ENCODE results near the gene PPP6R2. TPM values are rescaled to one million over a fixed set of nuclear protein-coding genes. Genes with fewer than 3 reads are reported as not detected.

Gene PPP6R2
- total RNA-seq, 1 donor from 2014 or later, result 49.3 TPM

DNA sequence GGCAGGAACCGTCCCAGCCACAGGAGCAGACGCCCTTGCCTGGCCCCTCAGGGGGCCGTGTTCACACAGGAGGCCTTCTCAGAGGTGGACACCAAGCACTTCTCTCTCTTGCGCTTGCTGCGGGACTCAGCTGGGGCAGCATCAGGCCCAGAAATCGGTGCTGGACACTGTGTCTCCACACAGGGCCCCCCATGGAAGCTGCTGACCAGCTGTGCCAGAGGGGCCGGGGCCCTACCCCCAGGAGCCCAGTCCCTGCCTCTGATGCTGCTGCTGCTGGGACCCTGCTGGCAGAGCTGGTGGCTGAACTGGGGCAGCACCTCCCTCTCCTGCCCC lies 39.6 kb upstream of the PPP6R2 start:
- DNase-seq (ENCODE audit: low read depth), result no peak
- TF ChIP-seq, protein P1, sequence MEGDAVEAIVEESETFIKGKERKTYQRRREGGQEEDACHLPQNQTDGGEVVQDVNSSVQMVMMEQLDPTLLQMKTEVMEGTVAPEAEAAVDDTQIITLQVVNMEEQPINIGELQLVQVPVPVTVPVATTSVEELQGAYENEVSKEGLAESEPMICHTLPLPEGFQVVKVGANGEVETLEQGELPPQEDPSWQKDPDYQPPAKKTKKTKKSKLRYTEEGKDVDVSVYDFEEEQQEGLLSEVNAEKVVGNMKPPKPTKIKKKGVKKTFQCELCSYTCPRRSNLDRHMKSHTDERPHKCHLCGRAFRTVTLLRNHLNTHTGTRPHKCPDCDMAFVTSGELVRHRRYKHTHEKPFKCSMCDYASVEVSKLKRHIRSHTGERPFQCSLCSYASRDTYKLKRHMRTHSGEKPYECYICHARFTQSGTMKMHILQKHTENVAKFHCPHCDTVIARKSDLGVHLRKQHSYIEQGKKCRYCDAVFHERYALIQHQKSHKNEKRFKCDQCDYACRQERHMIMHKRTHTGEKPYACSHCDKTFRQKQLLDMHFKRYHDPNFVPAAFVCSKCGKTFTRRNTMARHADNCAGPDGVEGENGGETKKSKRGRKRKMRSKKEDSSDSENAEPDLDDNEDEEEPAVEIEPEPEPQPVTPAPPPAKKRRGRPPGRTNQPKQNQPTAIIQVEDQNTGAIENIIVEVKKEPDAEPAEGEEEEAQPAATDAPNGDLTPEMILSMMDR (conservative IDR thresholded peaks at IDR 0.05; ENCODE audit: low read depth, low read length), result no peak
- H3K4me3 ChIP-seq (ENCODE audit: low read depth, low read length), result peak overlapping the region; percentile 14

DNA sequence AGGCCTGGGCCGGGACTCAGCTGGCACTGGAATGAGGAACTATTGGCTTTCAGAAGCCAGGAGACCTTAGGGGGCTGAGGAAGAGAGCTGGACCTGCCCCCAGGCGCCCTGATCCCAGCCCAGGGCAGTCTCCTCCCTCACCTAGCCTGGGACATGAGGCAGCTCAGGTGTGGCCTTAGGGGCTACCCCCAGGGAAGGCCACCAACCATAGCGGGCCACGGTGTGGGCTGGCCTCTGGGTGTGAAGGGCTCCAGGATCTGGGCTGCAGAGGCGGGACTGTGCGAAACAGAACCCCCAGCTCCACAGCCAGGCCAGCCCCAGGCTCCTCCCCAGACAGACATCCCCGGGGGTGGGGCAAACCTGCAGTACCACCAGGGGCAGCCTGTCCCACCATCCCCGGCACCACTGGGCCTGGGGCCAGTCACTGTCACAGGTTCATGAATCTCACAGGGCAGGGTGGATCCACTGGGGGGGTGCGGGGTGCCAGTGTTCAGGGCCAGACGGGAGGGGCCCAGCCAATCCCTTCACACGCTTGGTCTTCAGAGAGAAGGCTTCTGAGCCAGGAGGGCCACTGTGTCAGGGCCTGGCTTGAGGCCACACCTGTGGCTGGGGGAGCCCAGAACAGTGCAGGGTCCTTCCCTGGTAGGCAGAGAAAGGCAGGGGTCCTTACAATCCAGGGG lies 39.1 kb upstream of the PPP6R2 start:
- DNase-seq (ENCODE audit: low read depth), result no peak
- H3K4me3 ChIP-seq (ENCODE audit: low read depth, low read length), result peak overlapping the region; percentile 19
- TF ChIP-seq, protein P1 (conservative IDR thresholded peaks at IDR 0.05; ENCODE audit: low read depth, low read length), result no peak

DNA sequence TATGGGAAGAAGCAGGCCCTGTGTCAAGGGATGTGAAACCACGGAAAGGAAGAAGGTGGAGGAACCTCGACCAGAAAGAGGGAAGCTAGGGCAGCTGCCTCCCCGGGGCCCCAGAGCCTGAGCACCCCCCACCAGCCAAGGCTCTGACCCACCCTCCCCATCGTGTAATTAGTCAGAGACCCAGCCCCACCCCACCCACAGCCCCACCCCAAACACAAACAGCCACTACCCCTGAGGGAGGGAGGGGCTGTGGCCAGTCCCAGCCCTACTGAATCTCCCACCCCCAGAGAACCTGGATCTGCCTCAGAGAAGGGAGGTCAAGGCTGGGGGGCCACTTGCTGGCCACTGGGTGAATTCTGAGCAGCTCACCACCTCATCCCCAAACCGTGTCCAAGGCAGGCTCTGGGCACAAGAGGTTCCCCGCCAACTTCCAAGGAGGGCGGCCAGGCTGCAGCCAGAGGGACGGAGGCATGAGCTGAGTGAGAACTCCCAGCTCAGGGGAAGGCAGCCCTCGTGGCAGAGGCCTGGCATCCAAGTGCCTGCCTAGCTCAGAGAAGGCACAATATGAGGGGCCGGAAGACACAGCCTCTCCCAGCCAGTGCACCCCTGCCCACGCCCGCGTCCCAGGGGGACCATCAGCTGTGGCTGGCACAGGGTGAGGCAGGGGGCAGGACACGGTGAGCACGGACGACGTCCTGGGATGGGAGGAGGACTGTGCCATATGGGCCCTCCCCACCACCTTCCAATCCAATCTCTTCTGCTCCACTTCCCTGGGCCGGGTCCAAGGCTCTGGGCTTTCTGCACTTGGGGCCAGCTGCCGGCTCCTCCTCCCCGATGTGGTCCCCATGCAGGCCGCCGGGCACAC lies 38.4 kb upstream of the PPP6R2 start:
- TF ChIP-seq, protein P1 (conservative IDR thresholded peaks at IDR 0.05; ENCODE audit: low read depth, low read length), result no peak
- no peak for DNase-seq (ENCODE audit: low read depth)
- peak overlapping the region; percentile 97 for H3K4me3 ChIP-seq (ENCODE audit: low read depth, low read length)

DNA sequence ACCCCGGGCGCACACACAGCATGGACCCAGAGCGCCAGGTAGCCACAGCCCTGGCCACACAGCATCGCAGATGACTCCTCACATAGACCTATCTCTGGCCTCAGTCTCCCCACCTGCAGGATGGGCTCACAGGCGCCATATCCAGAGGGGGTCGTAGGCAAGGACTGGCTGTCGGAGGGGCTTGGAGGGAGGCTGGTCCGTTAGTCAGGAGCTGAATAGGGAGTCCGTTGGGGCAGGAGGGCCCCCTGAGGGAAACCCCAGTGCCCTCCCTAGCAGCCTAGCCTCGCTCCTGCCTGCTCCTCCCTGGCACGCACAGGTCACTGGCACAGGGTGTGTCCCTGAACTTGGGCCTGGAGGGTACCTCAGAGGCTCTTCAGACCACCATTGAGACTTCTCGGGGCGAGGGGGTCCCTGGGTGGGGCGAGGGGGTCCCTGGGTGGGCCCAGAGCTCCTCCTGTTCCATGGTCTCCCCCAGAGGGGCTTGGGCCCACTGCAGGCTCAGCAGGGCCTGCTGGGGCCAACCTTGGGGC lies 37.7 kb upstream of the PPP6R2 start:
- peak overlapping the region; percentile 97 for H3K4me3 ChIP-seq (ENCODE audit: low read depth, low read length)
- DNase-seq (ENCODE audit: low read depth), result no peak
- TF ChIP-seq, protein P1 (conservative IDR thresholded peaks at IDR 0.05; ENCODE audit: low read depth, low read length), result no peak

DNA sequence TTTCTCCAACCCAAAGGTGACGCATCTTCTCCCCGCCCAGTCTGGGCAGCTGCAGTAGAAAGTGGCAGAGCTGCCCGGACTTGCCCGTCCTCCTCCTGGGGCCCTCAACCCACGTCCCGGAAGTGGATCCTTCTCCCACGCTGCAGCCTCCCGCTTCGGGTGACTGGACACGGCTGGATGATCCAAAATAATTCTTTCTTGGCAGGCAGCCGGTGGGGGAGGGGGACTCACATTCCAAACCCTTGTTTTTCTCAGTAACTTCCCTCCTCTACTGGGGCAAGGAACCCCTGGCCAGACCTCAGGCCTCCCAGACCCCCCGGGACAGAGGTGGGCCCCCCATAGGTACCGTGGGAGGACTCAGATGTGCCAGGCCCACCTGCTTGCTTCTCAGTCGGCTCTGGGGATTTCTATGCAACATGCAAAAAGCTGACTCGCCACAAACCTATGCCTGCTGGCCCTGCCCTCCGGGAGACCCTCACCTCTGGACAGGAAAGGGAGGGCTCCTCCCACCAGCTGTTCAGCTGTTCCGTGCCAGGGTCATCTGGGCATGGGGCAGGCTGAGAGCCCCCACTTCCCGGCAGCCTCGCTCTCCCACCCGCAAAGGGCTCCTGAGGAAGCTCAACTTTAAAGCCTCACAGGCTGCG lies 37.1 kb upstream of the PPP6R2 start:
- DNase-seq (ENCODE audit: low read depth), result peak; percentile 70
- H3K4me3 ChIP-seq (ENCODE audit: low read depth, low read length), result peak overlapping the region; percentile 97
- TF ChIP-seq, protein P1 (conservative IDR thresholded peaks at IDR 0.05; ENCODE audit: low read depth, low read length), result no peak

DNA sequence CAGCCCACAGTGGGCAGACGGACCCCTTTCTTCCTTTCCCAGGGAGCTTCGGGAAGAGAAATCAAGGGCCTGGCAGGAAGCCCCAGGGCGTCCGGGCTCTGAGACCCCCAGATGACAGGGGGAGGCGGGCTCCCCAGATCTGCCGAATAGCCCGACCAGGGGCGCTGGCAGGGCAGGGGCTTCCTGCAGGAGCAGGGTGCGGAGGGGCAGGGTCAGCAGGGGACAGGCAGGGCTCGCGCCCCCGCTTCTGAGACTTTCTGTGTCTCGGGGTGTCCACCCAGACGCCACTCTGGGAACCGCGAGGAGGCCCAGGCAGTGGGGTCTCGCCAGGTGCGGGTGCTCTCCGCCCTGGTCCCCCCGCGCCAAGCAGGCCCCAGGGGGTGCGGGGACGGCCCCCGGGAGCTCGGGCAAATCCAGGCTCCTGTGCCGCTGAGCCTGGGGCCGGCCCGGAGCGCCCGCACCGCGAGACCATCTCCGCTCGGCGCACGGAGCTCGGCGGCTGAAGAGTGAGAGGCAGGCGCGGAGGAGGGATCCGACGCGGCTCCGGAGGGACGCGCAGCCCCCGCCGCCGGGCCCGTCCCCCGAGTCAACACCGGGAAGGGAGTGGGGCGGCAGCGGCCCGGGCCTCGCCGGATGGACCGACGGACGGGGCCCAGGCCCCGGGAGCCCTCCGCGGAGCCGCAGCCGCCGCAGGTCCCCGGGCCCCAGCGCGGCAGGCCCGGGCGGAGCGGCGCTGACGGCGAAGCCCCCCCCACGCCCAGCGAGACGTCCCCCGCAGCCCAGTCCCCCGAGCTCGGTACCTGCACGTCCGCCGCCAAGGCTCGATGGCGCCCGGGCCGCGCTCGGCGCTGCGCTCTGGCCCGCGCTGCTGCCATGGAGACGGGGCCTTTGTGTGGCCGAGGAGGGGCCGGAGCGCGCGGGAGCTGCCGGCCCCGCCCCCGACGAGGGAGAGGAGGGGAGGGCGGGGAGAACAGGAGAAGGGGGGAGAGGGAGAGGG lies 36.1 kb upstream of the PPP6R2 start, which contains the start of gene PLXNB2:
PLXNB2 (minus strand) TSS at position 894 of the 997 bp plus-strand sequence. CDS start 17,062 bp downstream, outside the sequence.
- no peak for DNase-seq (ENCODE audit: low read depth)
- TF ChIP-seq, protein P1 (conservative IDR thresholded peaks at IDR 0.05; ENCODE audit: low read depth, low read length), result no peak
- peak within 1 kb of the TSS; percentile 97 for H3K4me3 ChIP-seq (ENCODE audit: low read depth, low read length)
